ENCODE measurements around the gene GAST. TPM values are rescaled to one million over a fixed set of nuclear protein-coding genes. Genes with fewer than 3 reads are reported as not detected.

GAST gene
- total RNA-seq, 4 donors from 2014 or later, result not detected

- 85 to 89% methylated on average over 4 of the region's 4 CpGs for WGBS, 2 donors (ENCODE audit: low coverage in 1 of 2)
- H3K27ac ChIP-seq, result no peak overlapping the region
- H3K9me3 ChIP-seq, result no peaks in the 10 kb centered on the region
- peaks cover 0 to 19% (median 14%) of the 10 kb centered on the region in 4 donors for H3K36me3 ChIP-seq
- H3K4me3 ChIP-seq, result no peak overlapping the region
- in situ Hi-C loops (cut with MboI; ENCODE audit: low pct_ligation_motif_present in 1 of 4, low pct_unique_long_range_greater_than_20kb in 1 of 4, low sequenced_read_pairs in 3 of 4) (no loop called here), intact Hi-C loops (cut with DNase I; ENCODE audit: low total_unique reads) (no loop called here)
- TF ChIP-seq EP300 (IDR thresholded peaks at IDR 0.05; ENCODE audit: low read depth) (no peak), CTCF (IDR thresholded peaks at IDR 0.05) (no peak), POLR2A (IDR thresholded peaks at IDR 0.05) (no peak), POLR2AphosphoS5 (IDR thresholded peaks at IDR 0.05) (no peak)
- peaks cover 15 to 26% (median 19%) of the 10 kb centered on the region in 4 donors for H3K4me1 ChIP-seq
- H3K27me3 ChIP-seq, result no peaks in the 10 kb centered on the region
- DNase-seq, result no peak
Observed at GRCh38 chr17:41686281-41686680, 25.9 kb upstream of the GAST start.

GRCh38 chr17:41687828-41688640, 24.1 kb upstream of the GAST start:
- 5 to 10% methylated on average over 14 to 23 of the region's 23 CpGs for WGBS, 2 donors (ENCODE audit: low coverage in 1 of 2)
- Histone ChIP-seq H3K27me3 (no peaks in the 10 kb centered on the region), H3K9me3 (no peaks in the 10 kb centered on the region), H3K27ac (peak overlapping the region; percentile 97 to 100 (median 98)), H3K4me1 (peaks cover 17 to 33% (median 21%) of the 10 kb centered on the region in 4 donors), H3K4me3 (peak overlapping the region; percentile 35 to 90 (median 58)), H3K36me3 (peaks cover 0 to 36% (median 21%) of the 10 kb centered on the region in 4 donors)
- DNase-seq, result peak; percentile 73
- in situ Hi-C loops (cut with MboI; ENCODE audit: low pct_ligation_motif_present in 1 of 4, low pct_unique_long_range_greater_than_20kb in 1 of 4, low sequenced_read_pairs in 3 of 4) (no loop called here), intact Hi-C loops (cut with DNase I; ENCODE audit: low total_unique reads) (no loop called here)
- peak in 3 of 5 experiments; percentile 19 to 30 (median 20) for TF ChIP-seq CTCF (IDR thresholded peaks at IDR 0.05)
- TF ChIP-seq POLR2A (IDR thresholded peaks at IDR 0.05), result no peak
- TF ChIP-seq POLR2AphosphoS5 (IDR thresholded peaks at IDR 0.05), result no peak
- TF ChIP-seq EP300 (IDR thresholded peaks at IDR 0.05; ENCODE audit: low read depth), result no peak

GRCh38 chr17:41688641-41689496, 23.3 kb upstream of the GAST start, which contains the start of gene EIF1:
Gene EIF1, plus strand, starts transcription at chr17:41688885. Its CDS starts 154 bp downstream, at chr17:41689039.
- H3K27ac ChIP-seq, result peak within 1 kb of the TSS; percentile 97 to 100 (median 98)
- TF ChIP-seq CTCF (IDR thresholded peaks at IDR 0.05) (peak in 1 of 5 experiments; percentile 24), EP300 (IDR thresholded peaks at IDR 0.05; ENCODE audit: low read depth) (no peak), POLR2AphosphoS5 (IDR thresholded peaks at IDR 0.05) (peak; percentile 99), POLR2A (IDR thresholded peaks at IDR 0.05) (peak; percentile 100)
- intact Hi-C loops (cut with DNase I; ENCODE audit: low total_unique reads), result no loop called here
- 1% methylated on average over 80 of the region's 81 CpGs; no CpG with 5 or more reads in 1 of the 2 donors for WGBS, 2 donors (ENCODE audit: low coverage in 1 of 2)
- H3K4me3 ChIP-seq, result peak within 1 kb of the TSS; percentile 58 to 90 (median 76)
- in situ Hi-C loops (cut with MboI; ENCODE audit: low pct_ligation_motif_present in 1 of 4, low pct_unique_long_range_greater_than_20kb in 1 of 4, low sequenced_read_pairs in 3 of 4), result no loop called here
- H3K4me1 ChIP-seq, result peaks cover 17 to 33% (median 21%) of the 10 kb centered on the region in 4 donors
- DNase-seq, result peak; percentile 100
- H3K27me3 ChIP-seq, result no peaks in the 10 kb centered on the region
- H3K36me3 ChIP-seq, result peaks cover 0 to 41% (median 24%) of the 10 kb centered on the region in 4 donors
- no peaks in the 10 kb centered on the region for H3K9me3 ChIP-seq

Measured in transverse colon (tissue), 4 donors.